Duodenal mucosa (tissue), 2 donors: ENCODE data around the gene CDKN2AIP.
"Not testable (repeated sequence)": the region's sequence is repeated elsewhere in the genome, so short reads cannot be mapped to it uniquely, and the experiment has no call there.

Experiments
- H3K27ac ChIP-seq: one replicate; pipeline ENCODE4 v1.7.0; 2013; ENCODE audit warnings: low read depth, low read length
- H3K27me3 ChIP-seq, 2 donors: one replicate each; pipeline ENCODE4 v1.7.0; 2013; ENCODE audit warnings: low read length in 2 of 2, control low read depth in 1 of 2; ENCODE audit not compliant: insufficient read depth in 2 of 2, control insufficient read depth in 1 of 2
- H3K36me3 ChIP-seq, 2 donors: one replicate each; pipeline ENCODE4 v1.7.0; 2013; ENCODE audit warnings: low read length in 2 of 2, control low read depth in 1 of 2; ENCODE audit not compliant: insufficient read depth in 2 of 2, control insufficient read depth in 1 of 2
- H3K4me1 ChIP-seq, 2 donors: one replicate each; pipeline ENCODE4 v1.7.0; 2013; ENCODE audit warnings: low read length in 2 of 2, control low read depth in 1 of 2; ENCODE audit not compliant: insufficient read depth in 2 of 2, control insufficient read depth in 1 of 2
- H3K4me3 ChIP-seq, 2 donors: one replicate each; pipeline ENCODE4 v1.7.0; 2013; ENCODE audit warnings: low read length in 2 of 2, low read depth in 1 of 2
- H3K9ac ChIP-seq, 2 donors: one replicate each; pipeline ENCODE4 v1.7.0; 2013; ENCODE audit warnings: low read length in 2 of 2, low read depth in 1 of 2
- H3K9me3 ChIP-seq, 2 donors: one replicate each; pipeline ENCODE4 v1.7.0; 2013; ENCODE audit warnings: low read length in 2 of 2, control low read depth in 1 of 2; ENCODE audit not compliant: control insufficient read depth in 1 of 2

CDKN2AIP gene

GRCh38 chr4:183445097-183445428 is 627 bp downstream of the CDKN2AIP start:
- no peaks in the 10 kb centered on the region for H3K27me3 ChIP-seq
- no peaks in the 10 kb centered on the region for H3K9me3 ChIP-seq
- peak overlapping the region; percentile 100 for H3K27ac ChIP-seq
- peak overlapping the region; percentile 99 for H3K9ac ChIP-seq
- H3K4me3 ChIP-seq, result peak overlapping the region; percentile 92 to 96
- H3K36me3 ChIP-seq, result peaks cover 27 to 30% of the 10 kb centered on the region in 2 donors
- peaks cover 26 to 40% of the 10 kb centered on the region in 2 donors for H3K4me1 ChIP-seq

- no peak overlapping the region for H3K27ac ChIP-seq
- peak overlapping the region in 1 of 2 donors; percentile 4 for H3K9ac ChIP-seq
- peak overlapping the region in 1 of 2 donors; percentile 96 for H3K4me3 ChIP-seq
- peaks cover 27 to 41% of the 10 kb centered on the region in 2 donors for H3K36me3 ChIP-seq
- H3K9me3 ChIP-seq, result no peaks in the 10 kb centered on the region
- H3K27me3 ChIP-seq, result no peaks in the 10 kb centered on the region
- peaks cover 18 to 36% of the 10 kb centered on the region in 2 donors for H3K4me1 ChIP-seq
Measured at GRCh38 chr4:183447646-183448045, 3.2 kb downstream of the CDKN2AIP start.

GRCh38 chr4:183448436-183448835 is 4.0 kb downstream of the CDKN2AIP start:
- H3K36me3 ChIP-seq, result peaks cover 27 to 41% of the 10 kb centered on the region in 2 donors

GRCh38 chr4:183449193-183449882 is 4.9 kb downstream of the CDKN2AIP start:
- Histone ChIP-seq H3K36me3 (peaks cover 27 to 41% of the 10 kb centered on the region in 2 donors), H3K4me1 (peaks cover 18 to 26% of the 10 kb centered on the region in 2 donors)

More at GRCh38 chr4:183448436-183448835, 4.0 kb downstream of the CDKN2AIP start:
- Histone ChIP-seq H3K4me3 (no peak overlapping the region), H3K9ac (no peak overlapping the region), H3K27ac (no peak overlapping the region), H3K4me1 (peaks cover 18 to 29% of the 10 kb centered on the region in 2 donors), H3K27me3 (no peaks in the 10 kb centered on the region), H3K9me3 (no peaks in the 10 kb centered on the region)

GRCh38 chr4:183450108-183450507 is 5.7 kb downstream of the CDKN2AIP start:
- Histone ChIP-seq H3K27me3 (no peaks in the 10 kb centered on the region), H3K4me1 (peaks cover 18 to 26% of the 10 kb centered on the region in 2 donors), H3K27ac (no peak overlapping the region), H3K9ac (no peak overlapping the region), H3K9me3 (no peaks in the 10 kb centered on the region), H3K4me3 (no peak overlapping the region), H3K36me3 (peaks cover 27 to 41% of the 10 kb centered on the region in 2 donors)

More at GRCh38 chr4:183449193-183449882, 4.9 kb downstream of the CDKN2AIP start:
- Histone ChIP-seq H3K27me3 (no peaks in the 10 kb centered on the region), H3K9me3 (no peaks in the 10 kb centered on the region), H3K9ac (no peak overlapping the region), H3K4me3 (no peak overlapping the region), H3K27ac (no peak overlapping the region)

- no peaks in the 10 kb centered on the region for H3K4me1 ChIP-seq
- H3K27me3 ChIP-seq, result no peaks in the 10 kb centered on the region
- no peaks in the 10 kb centered on the region for H3K9me3 ChIP-seq
- no peak overlapping the region for H3K27ac ChIP-seq
- no peak overlapping the region for H3K9ac ChIP-seq
- no peak overlapping the region for H3K4me3 ChIP-seq
- peaks cover 0 to 8% of the 10 kb centered on the region in 2 donors for H3K36me3 ChIP-seq
Measured at GRCh38 chr4:183455431-183456195, 11.2 kb downstream of the CDKN2AIP start.

- H3K9ac ChIP-seq, result no peak overlapping the region
- no peaks in the 10 kb centered on the region for H3K36me3 ChIP-seq
- H3K4me3 ChIP-seq, result no peak overlapping the region
- H3K27ac ChIP-seq, result no peak overlapping the region
- H3K4me1 ChIP-seq, result no peaks in the 10 kb centered on the region
- no peaks in the 10 kb centered on the region for H3K27me3 ChIP-seq
- no peaks in the 10 kb centered on the region for H3K9me3 ChIP-seq
Measured at GRCh38 chr4:183458005-183458404, 13.6 kb downstream of the CDKN2AIP start.

GRCh38 chr4:183463903-183464619 is 19.6 kb downstream of the CDKN2AIP start:
- H3K27ac ChIP-seq, H3K4me3 ChIP-seq, H3K4me1 ChIP-seq, H3K9ac ChIP-seq, H3K27me3 ChIP-seq, H3K36me3 ChIP-seq, H3K9me3 ChIP-seq: not testable (repeated sequence)

- H3K4me3 ChIP-seq, H3K27ac ChIP-seq, H3K4me1 ChIP-seq, H3K9me3 ChIP-seq, H3K27me3 ChIP-seq, H3K9ac ChIP-seq, H3K36me3 ChIP-seq: not testable (repeated sequence)
Measured at GRCh38 chr4:183465879-183466278, 21.4 kb downstream of the CDKN2AIP start.

- Histone ChIP-seq H3K9me3 (no peaks in the 10 kb centered on the region), H3K4me1 (no peaks in the 10 kb centered on the region), H3K36me3 (no peaks in the 10 kb centered on the region), H3K27me3 (no peaks in the 10 kb centered on the region), H3K4me3 (no peak overlapping the region), H3K27ac (no peak overlapping the region), H3K9ac (no peak overlapping the region)
Measured at GRCh38 chr4:183467246-183467645, 22.8 kb downstream of the CDKN2AIP start.
